Activated naive CD4-positive, alpha-beta T cell treated with anti-CD3 and anti-CD28 coated beads, Interleukin-2, amount 50 U/mL, for 72 hours (primary cell): ENCODE data around the gene MEGF6. TPM values are rescaled to one million over a fixed set of nuclear protein-coding genes. Genes with fewer than 3 reads are reported as not detected.

Experiments used
- ATAC-seq, 2 donors: fragments of 150-1000 bp; cut with Tn5 transposase; 2 replicates each; pipeline ENCODE4 v1.10.0; 2021; ENCODE audit warnings: mild to moderate bottlenecking in 2 of 2, moderate library complexity in 2 of 2
- DNase-seq, 2 donors: peaks; one replicate each; pipeline ENCODE4 v3.0.0; 2021 to 2022; ENCODE audit warnings: low spot score in 2 of 2
- H3K27ac Mint-ChIP-seq, 2 donors: one replicate each; pipeline ENCODE4 v1.8.0; 2022; ENCODE audit warnings: mild to moderate bottlenecking in 2 of 2, mixed read lengths in 2 of 2
- H3K36me3 Mint-ChIP-seq, 2 donors: one replicate each; pipeline ENCODE4 v1.8.0; 2022; ENCODE audit warnings: mixed read lengths in 2 of 2
- H3K9me3 Mint-ChIP-seq, 2 donors: one replicate each; pipeline ENCODE4 v1.8.0; 2022; ENCODE audit warnings: mixed read lengths in 2 of 2
- total RNA-seq, 2 donors: library from RNA; stranded (reverse); gene quantifications; one replicate each; pipeline ENCODE4 v1.2.3, GENCODE V29; 2022

MEGF6 gene
- total RNA-seq, 2 donors from 2014 or later, result 4.6 to 7.6 TPM

- no peak for ATAC-seq
Observed at GRCh38 chr1:3459051-3459908, 152.0 kb downstream of the MEGF6 start.

GRCh38 chr1:3457910-3458883 is 153.1 kb downstream of the MEGF6 start:
- no peaks in the 10 kb centered on the region for H3K36me3 Mint-ChIP-seq
- ATAC-seq, result no peak
- H3K27ac Mint-ChIP-seq, result no peak overlapping the region

More at GRCh38 chr1:3459051-3459908, 152.0 kb downstream of the MEGF6 start:
- no peak for DNase-seq
- Mint-ChIP-seq H3K36me3 (no peaks in the 10 kb centered on the region), H3K27ac (peak overlapping the region in 1 of 2 donors; percentile 11), H3K9me3 (no peaks in the 10 kb centered on the region)

GRCh38 chr1:3456964-3457909 is 154.1 kb downstream of the MEGF6 start:
- DNase-seq (no peak), ATAC-seq (no peak)
- Mint-ChIP-seq H3K9me3 (no peaks in the 10 kb centered on the region), H3K27ac (no peak overlapping the region), H3K36me3 (no peaks in the 10 kb centered on the region)

More at GRCh38 chr1:3457910-3458883, 153.1 kb downstream of the MEGF6 start:
- DNase-seq, result no peak
- no peaks in the 10 kb centered on the region for H3K9me3 Mint-ChIP-seq

GRCh38 chr1:3456449-3456963 is 154.8 kb downstream of the MEGF6 start:
- no peaks in the 10 kb centered on the region for H3K9me3 Mint-ChIP-seq
- H3K27ac Mint-ChIP-seq, result no peak overlapping the region
- ATAC-seq (no peak), DNase-seq (no peak)
- H3K36me3 Mint-ChIP-seq, result no peaks in the 10 kb centered on the region

- Mint-ChIP-seq H3K36me3 (no peaks in the 10 kb centered on the region), H3K27ac (no peak overlapping the region), H3K9me3 (no peaks in the 10 kb centered on the region)
- ATAC-seq, result no peak
- DNase-seq, result no peak
Observed at GRCh38 chr1:3455670-3456448, 155.4 kb downstream of the MEGF6 start.

GRCh38 chr1:3454811-3455618 is 156.3 kb downstream of the MEGF6 start:
- H3K27ac Mint-ChIP-seq, result no peak overlapping the region
- H3K36me3 Mint-ChIP-seq, result no peaks in the 10 kb centered on the region
- no peak for ATAC-seq
- no peaks in the 10 kb centered on the region for H3K9me3 Mint-ChIP-seq
- no peak for DNase-seq

GRCh38 chr1:3453891-3454810 is 157.2 kb downstream of the MEGF6 start, which contains the start of gene ARHGEF16:
Gene ARHGEF16, plus strand, starts transcription at chr1:3454665. Its CDS starts 8,420 bp downstream, at chr1:3463085.
- DNase-seq (peak in 1 of 2 donors; percentile 37), ATAC-seq (peak; percentile 47 to 62)
- no peak within 1 kb of the TSS for H3K27ac Mint-ChIP-seq
- no peaks in the 10 kb centered on the region for H3K36me3 Mint-ChIP-seq
- H3K9me3 Mint-ChIP-seq, result no peaks in the 10 kb centered on the region

- ATAC-seq, result peak; percentile 77 to 84
- Mint-ChIP-seq H3K36me3 (no peaks in the 10 kb centered on the region), H3K9me3 (no peaks in the 10 kb centered on the region), H3K27ac (no peak overlapping the region)
- DNase-seq, result peak; percentile 75 to 87
Observed at GRCh38 chr1:3453203-3453761, 158.0 kb downstream of the MEGF6 start.

GRCh38 chr1:3452866-3453175 is 158.5 kb downstream of the MEGF6 start:
- H3K9me3 Mint-ChIP-seq, result peaks cover 3 to 4% of the 10 kb centered on the region in 2 donors
- ATAC-seq (no peak), DNase-seq (no peak)
- H3K27ac Mint-ChIP-seq, result no peak overlapping the region
- no peaks in the 10 kb centered on the region for H3K36me3 Mint-ChIP-seq

GRCh38 chr1:3451994-3452865 is 159.1 kb downstream of the MEGF6 start:
- DNase-seq (no peak), ATAC-seq (no peak)
- H3K36me3 Mint-ChIP-seq, result no peaks in the 10 kb centered on the region
- H3K9me3 Mint-ChIP-seq, result peaks cover 5 to 6% of the 10 kb centered on the region in 2 donors
- no peak overlapping the region for H3K27ac Mint-ChIP-seq

GRCh38 chr1:3450983-3451382 is 160.3 kb downstream of the MEGF6 start:
- H3K9me3 Mint-ChIP-seq, result peaks cover 5 to 6% of the 10 kb centered on the region in 2 donors
- no peak for ATAC-seq
- no peak for DNase-seq
- H3K36me3 Mint-ChIP-seq, result no peaks in the 10 kb centered on the region
- no peak overlapping the region for H3K27ac Mint-ChIP-seq

- peaks cover 5 to 6% of the 10 kb centered on the region in 2 donors for H3K9me3 Mint-ChIP-seq
- no peaks in the 10 kb centered on the region for H3K36me3 Mint-ChIP-seq
- ATAC-seq, result no peak
- no peak for DNase-seq
- H3K27ac Mint-ChIP-seq, result no peak overlapping the region
Observed at GRCh38 chr1:3450202-3450863, 161.0 kb downstream of the MEGF6 start.
